SK-N-SH (cell line): ENCODE data around the gene ARAP1. TPM values are rescaled to one million over a fixed set of nuclear protein-coding genes. Genes with fewer than 3 reads are reported as not detected.

Experiments
- CTCF ChIA-PET: fragments of 300-600, 350-600 bp; formaldehyde crosslinking; extraction: SDS; loops from one replicate; lab custom pipeline; 2021; lab: Yijun Ruan, JAX
- POLR2A ChIA-PET: fragments of 350-600 bp; sonication (Branson Sonifier 250); formaldehyde crosslinking; extraction: SDS; loops from one replicate; lab custom pipeline; 2020; ENCODE audit warnings: antibody characterized with exemption, inconsistent platforms; lab: Yijun Ruan, JAX
- DNase-seq: peaks from one replicate; pipeline ENCODE4 v3.0.0; 2012
- H2AFZ ChIP-seq: fragments of 200-600 bp; sonication (generic); 2 replicates; pipeline ENCODE4 v1.8.1; 2016; ENCODE audit warnings: antibody characterized with exemption, mild to moderate bottlenecking, low read depth
- H3F3A ChIP-seq: fragments of 200-600 bp; sonication (generic); replicated peaks from 2 replicates; pipeline ENCODE3; 2016; ENCODE audit warnings: antibody characterized with exemption, mild to moderate bottlenecking; ENCODE audit not compliant: insufficient read depth
- H3K27ac ChIP-seq, 2 experiments: fragments of 200-500 bp in 1 of 2; fragments of 200-600 bp in 1 of 2; sonication (Bioruptor generic) in 1 of 2; sonication (generic), shearing (Covaris generic) in 1 of 2; 2 replicates each; pipeline versions ENCODE4 v1.5.1 to v1.6.1; 2014 to 2016; ENCODE audit warnings: low read depth in 2 of 2, inconsistent platforms in 1 of 2, low read length in 1 of 2, mild to moderate bottlenecking in 1 of 2, mixed read lengths in 1 of 2
- H3K27me3 ChIP-seq: fragments of 200-600 bp; sonication (generic), shearing (Covaris generic); 2 replicates; pipeline ENCODE4 v1.6.1; 2016; ENCODE audit warnings: mixed run types; ENCODE audit not compliant: insufficient read depth
- H3K36me3 ChIP-seq, 2 experiments: fragments of 200-500 bp in 1 of 2; fragments of 200-600 bp in 1 of 2; sonication (Bioruptor generic) in 1 of 2; sonication (generic) in 1 of 2; replicated peaks in 1 of 2; 2 replicates each; pipeline versions ENCODE3 to v1.5.1; 2014 to 2016; ENCODE audit warnings: low read length in 1 of 2, mild to moderate bottlenecking in 1 of 2; ENCODE audit not compliant: insufficient read depth in 2 of 2, control insufficient read depth in 1 of 2
- H3K4me1 ChIP-seq, 2 experiments: fragments of 200-500 bp in 1 of 2; fragments of 200-600 bp in 1 of 2; sonication (Bioruptor generic) in 1 of 2; sonication (generic), shearing (Covaris generic) in 1 of 2; 2 replicates each; pipeline versions ENCODE4 v1.5.1 to v1.6.1; 2014 to 2016; ENCODE audit warnings: low read depth in 1 of 2, low read length in 1 of 2, mixed run types in 1 of 2; ENCODE audit not compliant: insufficient read depth in 2 of 2, control insufficient read depth in 1 of 2
- H3K4me2 ChIP-seq: fragments of 200-600 bp; sonication (generic), shearing (Covaris generic); 2 replicates; pipeline ENCODE4 v1.6.1; 2017; ENCODE audit warnings: mixed run types
- H3K4me3 ChIP-seq, 2 experiments: fragments of 200-500 bp in 1 of 2; fragments of 200-600 bp in 1 of 2; sonication (Bioruptor generic) in 1 of 2; sonication (generic), shearing (Covaris generic) in 1 of 2; 2 replicates each; pipeline versions ENCODE4 v1.5.1 to v1.8.1; 2014 to 2016; ENCODE audit warnings: low read depth in 2 of 2, inconsistent platforms in 1 of 2, low read length in 1 of 2, mild to moderate bottlenecking in 1 of 2, mixed read lengths in 1 of 2, moderate library complexity in 1 of 2
- H3K79me2 ChIP-seq: fragments of 200-600 bp; sonication (generic); 2 replicates; pipeline ENCODE4 v1.8.1; 2017; ENCODE audit warnings: mild to moderate bottlenecking; ENCODE audit not compliant: insufficient read depth
- H3K9ac ChIP-seq: fragments of 200-600 bp; sonication (generic); 2 replicates; pipeline ENCODE4 v1.6.1; 2017; ENCODE audit warnings: mixed run types
- H3K9me2 ChIP-seq: fragments of 200-600 bp; sonication (generic); 2 replicates; pipeline ENCODE4 v1.6.1; 2017; ENCODE audit warnings: mixed run types
- H3K9me3 ChIP-seq: fragments of 200-600 bp; sonication (generic); 2 replicates; pipeline ENCODE4 v1.6.1; 2017; ENCODE audit warnings: mixed run types, mild to moderate bottlenecking, moderate library complexity
- H4K20me1 ChIP-seq: fragments of 200-600 bp; sonication (generic); 2 replicates; pipeline ENCODE4 v1.6.1; 2017; ENCODE audit warnings: mild to moderate bottlenecking, mixed run types; ENCODE audit not compliant: insufficient read depth
- GATA2 ChIP-seq: sonication (generic); formaldehyde crosslinking; IDR thresholded peaks from 2 replicates; pipeline ENCODE4 v1.5.0; 2020; ENCODE audit warnings: mild to moderate bottlenecking, missing genetic modification reagents
- JUND ChIP-seq: IDR thresholded peaks from 2 replicates; pipeline ENCODE4 v1.4.0; 2012
- RAD21 ChIP-seq: IDR thresholded peaks from 2 replicates; pipeline ENCODE4 v1.6.1; 2012; ENCODE audit warnings: mild to moderate bottlenecking, low read length
- RFX5 ChIP-seq: IDR thresholded peaks from 2 replicates; pipeline ENCODE4 v1.6.1; 2012; ENCODE audit warnings: mild to moderate bottlenecking, improper control_type of control experiment, low read length
- USF1 ChIP-seq: IDR thresholded peaks from 2 replicates; pipeline ENCODE4 v1.4.0; 2012; ENCODE audit warnings: low read depth, borderline replicate concordance
- YY1 ChIP-seq: IDR thresholded peaks from 2 replicates; pipeline ENCODE4 v1.4.0; 2012; ENCODE audit warnings: low read depth, mild to moderate bottlenecking
- WGBS: methylation state at CpG from one replicate; pipeline ENCODE4 v1.1.6; 2017; ENCODE audit warnings: low lambda C conversion rate; 5-methylcytosine and 5-hydroxymethylcytosine counted together
- polyA plus RNA-seq, 3 experiments: library from polyadenylated mRNA; depleted of rRNA; stranded (reverse); fragments of >200 nt; gene quantifications; 2 replicates each; pipeline ENCODE4 v1.2.3, GENCODE V29; 2012

ARAP1 gene
- polyA plus RNA-seq, 1 of the 3 experiments (the other 2 are of a cell fraction): 56.6 TPM

GRCh38 chr11:72763823-72764222 is 11.6 kb upstream of the ARAP1 start (continued):
- TF ChIP-seq USF1 (no peak), RAD21 (no peak), YY1 (no peak)

- H3K27me3 ChIP-seq: no peaks in the 10 kb centered on the region
- no peaks in the 10 kb centered on the region for H3K36me3 ChIP-seq
- no peaks in the 10 kb centered on the region for H3K9me3 ChIP-seq
- H3K4me1 ChIP-seq: peaks cover 0 to 4% of the 10 kb centered on the region in 2 experiments; a peak in 3 of 4 replicates
- H4K20me1 ChIP-seq: no peaks in the 10 kb centered on the region
- POLR2A ChIA-PET: no interaction called here
- no peak overlapping the region for H2AFZ ChIP-seq
- H3K9me2 ChIP-seq: no peaks in the 10 kb centered on the region
- no peak overlapping the region for H3K27ac ChIP-seq
- CTCF ChIA-PET: interaction anchor here (1.2 to 2.0 kb wide), 3 partner anchors 10 to 631 kb away, joined by 3 to 5 read pairs (median 4); no protein-coding TSS in a partner anchor
- no peaks in the 10 kb centered on the region for H3K79me2 ChIP-seq
- no peak for DNase-seq
- H3K9ac ChIP-seq: no peak overlapping the region
- H3K4me2 ChIP-seq: no peak overlapping the region
- WGBS: 82% methylated on average over 5 of the region's 5 CpGs
- no peak overlapping the region for H3K4me3 ChIP-seq
- no peaks in the 10 kb centered on the region for H3F3A ChIP-seq
- no peak for TF ChIP-seq JUND
Measured at GRCh38 chr11:72762641-72763304, 10.6 kb upstream of the ARAP1 start.

- Histone ChIP-seq H3K4me1 (peaks cover 0 to 4% of the 10 kb centered on the region in 2 experiments; a peak in 3 of 4 replicates), H3K4me2 (no peak overlapping the region), H3K4me3 (no peak overlapping the region), H3K79me2 (no peaks in the 10 kb centered on the region), H3K9ac (no peak overlapping the region), H4K20me1 (no peaks in the 10 kb centered on the region), H2AFZ (no peak overlapping the region), H3K27ac (no peak overlapping the region), H3F3A (no peaks in the 10 kb centered on the region), H3K9me3 (no peaks in the 10 kb centered on the region), H3K36me3 (no peaks in the 10 kb centered on the region), H3K27me3 (no peaks in the 10 kb centered on the region), H3K9me2 (no peaks in the 10 kb centered on the region)
- no peak for DNase-seq
- CTCF ChIA-PET: interaction anchor here (0.7 to 1.1 kb wide), 3 partner anchors 13 to 57 kb away, joined by 3 to 4 read pairs (median 3); no protein-coding TSS in a partner anchor
- WGBS: 87% methylated on average over 8 of the region's 8 CpGs
- TF ChIP-seq USF1: no peak
- TF ChIP-seq GATA2 (CRISPR knock-in tag): no peak
- TF ChIP-seq YY1: no peak
- no peak for TF ChIP-seq RFX5
- POLR2A ChIA-PET: no interaction called here
Measured at GRCh38 chr11:72760539-72761405, 8.6 kb upstream of the ARAP1 start.
